Hematopoietic multipotent progenitor cell treated with erythropoietin and hydrocortisone succinate and interleukin-3 and kit ligand, for 8 days (in vitro differentiated cells): ENCODE data around the gene LSM14B.
"Not testable (repeated sequence)": the region's sequence is repeated elsewhere in the genome, so short reads cannot be mapped to it uniquely, and the experiment has no call there.

Source experiments
- DNase-seq: peaks from one replicate; pipeline ENCODE4 v3.0.0-alpha.2; 2015

LSM14B gene

DNA sequence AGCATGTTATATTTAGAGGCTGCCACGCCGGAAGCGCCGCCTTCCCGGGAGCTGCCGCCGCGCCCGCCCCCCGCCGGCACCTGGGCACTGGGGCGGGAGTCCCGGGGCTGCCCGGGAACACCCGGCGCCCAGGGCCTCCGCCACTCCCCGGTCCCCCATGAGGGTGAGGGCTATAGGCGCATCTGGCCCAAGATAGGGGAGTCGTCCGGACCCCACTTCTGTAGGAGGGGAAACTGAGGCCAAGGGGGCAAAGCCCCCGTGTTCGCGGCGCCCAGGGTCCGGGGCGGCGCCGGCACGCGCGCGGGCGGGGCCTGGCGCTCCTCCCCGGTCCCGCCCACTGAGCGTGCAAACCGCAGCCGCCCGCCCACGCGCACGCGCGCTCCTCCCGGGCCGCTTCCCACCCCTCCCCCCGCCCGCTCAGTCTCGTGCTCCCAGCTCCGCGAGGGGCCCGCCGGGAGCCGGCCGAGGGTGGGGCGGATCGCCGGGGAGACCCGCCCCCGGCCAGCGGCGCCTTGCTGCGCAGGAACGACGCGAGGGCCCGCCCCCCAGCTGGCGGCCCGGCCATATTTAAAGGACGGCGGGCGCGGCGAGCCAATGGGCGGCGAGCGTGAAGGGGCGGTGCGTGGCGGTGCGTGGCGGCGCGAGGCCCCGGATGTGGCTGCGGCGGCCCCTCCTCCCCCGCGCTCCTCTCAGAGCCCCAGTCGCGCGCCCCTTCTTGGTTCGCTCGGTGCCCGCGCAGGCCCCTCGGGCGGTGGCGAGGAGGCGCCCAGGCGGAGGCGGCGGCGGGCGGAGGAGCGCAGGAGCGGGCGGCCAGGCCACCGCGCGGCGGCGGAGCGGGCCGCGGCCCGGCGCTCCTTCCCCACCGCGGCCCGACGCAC lies at the start of gene LSM14B:
Gene LSM14B, plus strand, starts transcription at position 700 of the 878 bp plus-strand sequence. CDS start 192 bp downstream, outside the sequence.
- peak; percentile 95 for DNase-seq

DNA sequence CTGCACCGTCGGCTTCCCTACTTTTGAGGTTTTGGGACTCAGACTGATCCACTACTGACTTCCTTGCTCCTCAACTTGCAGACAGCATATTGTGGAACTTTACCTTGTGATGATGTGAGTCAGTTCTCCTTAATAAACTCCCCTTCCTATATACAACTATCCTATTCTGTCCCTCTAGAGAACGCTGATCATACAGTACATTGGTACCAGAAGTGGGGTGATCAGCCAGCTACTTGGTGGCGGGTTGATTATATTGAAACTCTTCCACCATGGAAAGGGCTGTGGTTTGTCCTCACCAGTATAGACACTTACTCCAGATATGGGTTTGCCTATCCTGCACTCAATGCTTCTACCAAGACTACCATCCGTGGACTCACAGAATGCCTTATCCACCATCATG lies 49.0 kb upstream of the LSM14B start:
- DNase-seq, result no peak

DNA sequence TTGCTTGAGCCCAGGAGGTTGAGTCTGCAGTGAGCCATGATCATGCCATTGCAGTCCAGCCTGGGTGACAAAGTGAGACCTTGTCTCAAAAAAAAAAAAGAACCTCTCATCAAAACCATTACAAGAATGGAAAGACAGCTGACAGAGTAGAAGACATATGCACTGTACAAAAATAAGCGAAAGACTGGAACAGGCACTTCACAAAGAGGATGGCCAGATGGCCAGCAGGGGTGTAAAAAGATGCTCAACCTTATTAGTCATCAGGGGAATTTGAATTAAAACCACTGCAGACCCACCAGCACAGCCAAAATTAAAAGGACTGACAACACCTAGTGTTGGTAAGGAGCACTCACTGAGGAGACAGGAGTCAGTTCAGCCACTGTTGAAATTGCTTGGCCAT lies 43.1 kb upstream of the LSM14B start:
- no peak for DNase-seq

DNA sequence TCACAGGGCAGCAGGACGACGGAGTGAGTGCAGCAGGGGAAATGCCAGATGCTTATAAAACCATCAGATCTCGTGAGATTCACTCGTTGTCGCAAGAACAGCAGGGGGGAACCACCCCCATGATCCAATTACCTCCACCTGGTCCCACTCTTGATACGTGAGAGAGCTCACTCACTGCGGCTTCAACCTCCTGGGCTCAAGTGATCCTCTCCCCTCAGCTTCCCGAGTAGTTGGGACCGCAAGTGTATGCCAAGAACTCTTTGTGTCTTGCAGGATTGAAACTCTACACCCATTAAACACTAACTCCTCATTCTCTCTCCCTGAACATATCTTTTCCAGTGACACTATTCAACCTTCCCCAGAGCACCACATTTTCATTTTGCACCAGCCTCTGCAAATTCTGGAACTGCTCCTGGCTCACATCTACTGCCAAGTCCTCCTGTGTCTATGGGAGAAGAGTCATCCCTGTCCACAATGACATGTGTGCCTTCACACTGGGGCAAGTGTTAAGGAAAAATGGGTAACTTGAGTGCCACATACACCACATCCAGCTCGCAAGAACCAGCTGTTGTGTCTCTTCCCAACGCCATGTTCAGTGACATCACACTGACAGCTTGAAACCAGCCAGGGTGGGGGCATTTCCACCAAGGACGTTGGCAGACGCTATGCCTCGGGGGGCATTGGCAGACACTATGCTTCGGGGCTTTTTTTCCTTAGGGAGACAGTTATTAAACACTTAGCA lies 41.9 kb upstream of the LSM14B start:
- DNase-seq, result no peak

DNA sequence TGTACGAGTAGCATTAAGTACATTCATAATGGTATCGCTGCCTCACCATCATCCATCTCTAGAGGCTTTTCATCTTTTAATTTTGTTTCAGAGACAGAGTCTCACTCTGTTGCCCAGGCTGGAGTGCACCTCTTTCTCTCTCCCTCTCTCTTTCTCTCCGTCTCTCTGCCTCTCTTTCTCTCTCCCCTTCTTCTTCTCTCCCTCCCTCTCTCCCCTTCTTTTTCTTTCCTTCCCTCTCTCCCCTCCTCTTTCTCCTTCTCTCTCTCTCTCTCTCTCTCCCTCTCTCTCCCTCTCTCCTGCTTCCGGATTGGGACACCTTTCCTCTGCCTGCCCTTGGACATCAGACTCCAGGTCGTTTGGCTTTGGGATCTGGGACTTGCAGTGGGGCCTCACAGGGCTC lies 39.0 kb upstream of the LSM14B start:
- no peak for DNase-seq

DNA sequence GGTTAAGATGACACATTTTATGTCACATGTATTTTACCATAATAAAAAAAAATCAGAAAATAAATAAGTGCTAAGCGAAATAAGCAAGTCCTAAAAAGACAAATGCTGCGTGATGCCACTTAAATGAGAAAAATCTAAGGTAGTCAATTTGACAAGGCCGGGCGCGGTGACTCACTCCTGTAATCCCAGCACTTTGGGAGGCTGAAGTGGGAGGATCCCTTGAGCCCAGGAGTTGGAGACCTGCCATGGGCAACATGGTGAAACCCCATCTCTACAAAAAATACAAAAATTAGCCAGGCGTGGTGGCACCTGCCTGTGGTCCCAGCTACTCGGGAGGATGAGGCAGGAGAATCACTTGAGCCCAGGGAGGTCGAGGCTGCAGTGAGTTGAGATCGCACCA lies 38.1 kb upstream of the LSM14B start:
- not testable (repeated sequence) for DNase-seq

DNA sequence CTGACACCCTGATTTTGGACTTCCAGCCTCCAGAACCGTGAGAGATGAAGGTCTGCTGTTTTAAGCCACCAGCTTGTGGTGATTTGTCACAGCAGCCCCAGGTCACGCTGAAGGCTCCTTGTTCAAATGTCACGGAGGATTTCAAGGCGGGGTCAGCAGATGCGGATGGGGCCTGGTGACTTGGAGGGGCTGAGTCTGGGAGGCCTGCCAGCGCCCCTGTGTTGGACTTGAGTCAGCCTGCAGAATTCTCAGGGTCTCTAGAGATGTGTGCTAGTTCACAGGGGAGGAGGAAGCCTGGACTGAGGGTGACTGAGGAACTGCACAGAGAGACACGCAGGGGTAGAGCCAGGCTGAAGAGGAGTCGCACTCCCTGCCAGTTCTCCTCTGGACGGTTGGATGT lies 37.1 kb upstream of the LSM14B start:
- no peak for DNase-seq

DNA sequence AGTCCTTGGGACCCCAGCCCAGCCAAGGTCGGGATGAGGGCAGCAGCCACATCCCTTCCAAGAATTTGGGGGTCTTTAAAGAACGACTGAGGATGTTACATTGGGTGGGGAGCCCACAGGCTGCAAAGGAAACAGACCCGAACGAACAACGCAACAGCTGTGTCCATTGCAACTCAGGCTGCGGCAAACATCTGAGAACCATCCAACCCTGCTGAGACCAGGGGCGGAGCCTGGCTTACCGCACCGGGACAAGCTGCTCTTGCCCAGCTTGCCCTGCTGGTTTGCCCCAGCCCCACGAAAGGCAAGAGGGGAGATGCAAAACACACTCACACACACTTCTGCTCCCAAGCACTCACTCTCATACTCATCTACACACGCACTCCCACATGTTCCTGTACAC lies 35.0 kb upstream of the LSM14B start:
- DNase-seq, result no peak

DNA sequence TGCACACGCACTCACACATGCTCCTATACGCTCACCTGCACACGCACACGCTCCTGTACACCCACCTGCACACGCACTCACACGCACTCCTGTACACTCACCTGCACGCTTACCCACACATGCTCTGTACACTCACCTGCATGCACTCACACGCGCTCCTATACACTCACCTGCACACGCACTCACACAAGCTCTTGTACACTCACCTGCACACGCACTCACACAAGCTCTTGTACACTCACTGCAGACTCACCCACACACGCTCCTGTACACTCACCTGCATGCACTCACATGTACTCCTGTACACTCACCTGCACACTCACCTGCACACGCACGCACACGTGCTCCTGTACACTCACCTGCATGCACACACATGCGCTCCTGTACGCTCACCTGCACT lies 34.6 kb upstream of the LSM14B start:
- no peak for DNase-seq

DNA sequence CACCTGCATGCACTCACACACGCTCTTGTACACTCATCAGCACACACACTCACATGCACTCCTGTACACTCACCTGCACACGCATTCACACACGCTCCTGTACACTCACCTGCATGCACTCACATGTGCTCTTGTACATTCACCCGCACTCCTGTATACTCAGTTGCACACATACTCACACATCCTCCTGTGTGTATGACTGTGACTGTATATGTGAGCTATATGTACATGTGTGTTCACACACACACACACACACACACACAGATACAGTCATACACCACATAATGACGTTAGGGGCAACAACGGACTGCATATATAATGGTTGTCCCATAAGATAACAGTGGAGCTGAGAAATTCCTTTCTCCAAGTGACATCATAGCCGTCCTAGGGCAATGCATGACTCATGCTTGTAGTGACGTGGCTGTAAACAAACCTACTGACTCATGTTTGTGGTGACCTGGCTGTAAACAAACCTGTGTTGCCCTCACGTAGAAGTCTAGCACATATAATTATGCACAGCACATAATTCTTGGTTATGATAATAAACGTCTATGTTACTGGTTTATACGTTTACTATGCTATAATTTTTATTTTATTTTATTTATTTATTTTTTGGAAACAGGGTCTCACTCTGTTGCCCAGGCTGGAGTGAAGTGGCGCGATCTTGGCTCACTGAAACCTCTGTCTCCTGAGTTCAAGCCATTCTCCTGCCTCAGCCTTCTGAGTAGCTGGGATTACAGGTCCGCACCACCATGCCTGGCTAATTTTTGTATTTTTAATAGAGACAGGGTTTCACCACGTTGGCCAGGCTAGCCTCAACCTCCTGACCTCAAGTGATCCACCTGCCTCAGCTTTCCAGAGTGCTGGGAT lies 33.8 kb upstream of the LSM14B start:
- DNase-seq, result no peak

DNA sequence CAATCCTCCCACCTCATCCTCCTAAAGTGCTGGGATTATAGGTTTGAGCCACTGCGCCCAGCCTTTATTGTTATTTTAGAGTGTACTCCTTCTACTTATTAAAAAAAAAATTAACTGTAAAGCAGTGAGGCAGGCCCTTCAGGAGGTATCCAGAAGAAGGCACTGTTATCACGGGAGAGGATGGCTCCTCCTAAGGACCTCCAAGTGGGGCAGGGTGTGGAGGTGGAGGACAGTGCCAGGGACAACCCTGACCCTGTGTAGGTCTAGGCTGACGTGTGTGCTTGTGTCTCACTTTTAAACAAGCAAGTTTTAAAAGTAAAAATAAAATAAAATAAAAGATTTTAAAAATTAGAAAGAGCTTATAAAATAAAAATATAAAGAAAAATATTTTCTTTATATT lies 32.9 kb upstream of the LSM14B start:
- DNase-seq, result no peak

DNA sequence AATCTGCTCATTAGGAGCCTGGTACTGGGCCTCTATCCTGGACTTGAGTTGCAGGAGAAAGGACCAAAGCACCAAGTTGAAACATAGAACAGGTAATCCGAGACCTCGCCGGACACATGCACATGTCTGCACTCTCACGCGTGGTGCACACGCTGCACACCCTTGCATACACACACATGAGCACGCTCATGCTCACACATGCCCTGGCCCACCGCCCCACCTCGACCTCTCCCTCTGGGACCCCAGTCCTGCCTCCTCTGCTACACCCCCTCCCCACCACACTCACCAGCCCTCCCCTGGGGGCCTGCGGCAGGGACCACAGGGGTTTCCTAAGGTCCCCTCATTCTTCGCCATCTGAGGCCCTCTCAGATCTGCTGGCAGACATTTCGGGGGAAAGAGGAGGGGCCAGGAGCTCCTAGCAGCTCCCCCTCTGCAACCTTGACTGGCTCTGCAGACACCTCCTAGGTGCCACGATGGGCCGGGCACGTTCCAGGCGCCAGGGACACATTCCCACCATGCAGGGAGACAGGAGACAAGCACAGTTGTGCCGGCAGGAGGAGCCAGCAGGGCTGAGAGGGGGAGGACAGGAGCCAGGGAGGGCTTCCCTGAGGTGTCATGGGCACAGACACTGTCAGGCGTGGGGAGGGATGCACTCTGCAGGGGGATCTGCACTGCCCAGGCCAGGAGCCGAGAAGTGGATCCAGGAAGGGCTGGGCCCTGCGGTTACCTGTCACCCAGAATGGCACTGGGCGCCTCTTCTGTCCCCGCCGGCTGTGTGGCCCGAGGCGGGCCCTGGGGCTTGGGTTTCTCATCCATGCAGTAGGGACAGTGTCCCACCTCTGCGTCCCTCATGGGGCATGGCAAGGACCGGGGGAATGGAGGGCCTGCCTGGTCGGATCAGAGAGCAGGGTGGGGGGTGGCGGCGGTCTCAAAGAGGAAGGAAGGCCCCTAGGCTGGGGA lies 25.6 kb upstream of the LSM14B start:
- no peak for DNase-seq

DNA sequence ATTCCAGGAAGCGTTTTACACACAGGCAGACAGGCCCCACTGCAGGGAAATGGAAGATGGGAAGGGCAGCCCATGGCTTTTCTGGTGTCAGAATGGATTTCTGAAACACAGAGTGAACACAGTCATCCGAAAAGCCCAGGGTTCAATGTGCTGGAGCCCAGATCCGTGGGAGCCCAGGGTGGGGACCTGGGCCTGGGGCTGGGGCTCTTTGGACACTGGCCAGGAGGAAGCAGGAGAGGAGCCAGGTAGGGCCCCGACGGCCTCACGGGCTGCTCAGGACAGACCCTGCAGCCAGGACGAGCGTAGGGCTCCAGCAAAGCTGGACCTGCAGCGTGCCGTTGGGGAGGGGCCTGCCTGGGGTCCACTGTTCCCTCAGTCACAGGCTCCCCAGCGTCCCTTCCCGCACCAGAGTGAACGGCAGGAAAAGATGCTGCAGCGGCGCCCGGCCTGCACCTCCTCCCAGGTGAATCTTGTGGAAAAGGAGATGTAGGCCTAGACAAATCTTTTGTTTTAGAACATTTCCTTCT lies 24.3 kb upstream of the LSM14B start:
- DNase-seq, result no peak

DNA sequence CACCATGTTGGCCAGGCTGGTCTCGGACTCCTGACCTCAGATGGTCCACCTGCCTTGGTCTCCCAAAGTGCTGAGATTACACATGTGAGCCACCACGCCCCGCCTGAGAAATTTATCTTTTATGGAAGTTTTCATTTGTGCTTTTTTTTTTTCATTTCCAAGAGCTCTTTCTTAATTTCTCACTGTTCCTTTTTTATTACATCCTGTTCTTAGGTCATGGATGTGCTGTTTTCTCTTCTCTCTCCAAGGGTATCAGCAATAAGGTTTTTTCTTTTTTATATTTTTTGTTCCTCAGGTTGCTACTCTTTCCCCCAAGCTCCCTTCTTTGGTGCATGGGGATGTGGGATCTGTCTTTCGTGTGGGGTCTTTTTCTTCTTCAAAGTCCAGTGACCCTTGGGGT lies 21.2 kb upstream of the LSM14B start:
- DNase-seq, result no peak

DNA sequence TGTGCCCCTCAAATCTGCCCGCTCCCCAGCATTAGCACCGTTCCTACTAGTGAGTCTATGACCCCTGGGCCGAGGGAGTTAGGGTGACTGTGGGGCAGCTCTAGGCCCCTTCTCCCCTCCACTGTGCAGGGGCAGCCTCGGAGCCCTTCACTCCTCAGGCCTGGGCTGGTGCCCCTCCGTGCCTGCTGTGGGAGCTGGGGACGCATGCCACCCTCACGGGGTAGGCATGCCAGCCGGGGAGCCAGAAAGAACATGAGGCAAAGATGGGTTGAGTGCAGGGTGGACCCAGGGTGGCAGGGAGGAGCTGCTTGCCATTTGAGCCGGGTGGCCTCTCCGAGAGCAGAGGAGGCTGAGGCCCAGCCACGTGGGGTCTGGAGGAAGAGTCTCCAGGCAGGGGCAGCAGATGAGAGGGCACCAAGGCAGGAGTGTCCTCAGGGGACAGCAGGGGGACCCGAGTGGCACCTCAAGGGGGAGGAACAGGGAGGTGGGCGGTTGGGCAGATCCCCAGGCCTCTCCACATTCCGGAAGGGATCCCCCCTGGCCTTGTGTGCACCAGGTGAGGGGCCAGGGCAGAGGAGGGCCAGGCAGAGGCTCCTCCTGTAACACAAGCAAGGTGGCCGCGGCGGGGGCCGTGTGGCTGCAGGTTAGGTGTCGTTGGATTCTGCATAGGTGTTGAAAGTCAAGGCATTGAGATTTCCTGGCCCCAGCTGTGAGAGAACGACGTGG lies 18.6 kb upstream of the LSM14B start:
- no peak for DNase-seq

DNA sequence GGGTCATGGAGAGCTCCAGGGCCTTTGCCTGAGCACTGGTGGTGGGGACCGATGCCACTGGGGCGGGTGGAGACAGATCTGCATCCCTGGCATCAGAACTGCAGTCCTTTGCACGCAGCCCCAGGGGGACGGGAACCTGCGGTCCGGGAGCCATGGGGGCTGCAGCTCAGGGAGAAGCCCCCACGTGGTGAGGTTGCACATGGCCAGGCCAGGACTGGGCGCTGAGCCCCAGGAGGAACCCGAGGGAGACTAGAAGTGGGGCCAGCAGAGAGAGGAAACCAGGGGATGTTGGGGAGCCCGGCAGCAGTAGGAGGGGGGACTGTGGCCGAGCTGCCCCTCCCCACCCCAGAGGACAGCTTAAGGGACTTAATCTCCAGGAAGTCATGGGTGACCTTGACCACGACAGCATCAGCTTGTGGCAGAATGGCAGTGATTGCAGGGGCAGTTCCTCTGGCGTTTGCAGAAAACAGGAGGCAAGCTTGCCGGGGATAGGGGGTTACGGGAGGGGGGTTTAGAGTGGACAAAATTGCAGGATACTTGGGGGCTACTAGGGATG lies 18.0 kb upstream of the LSM14B start:
- no peak for DNase-seq

DNA sequence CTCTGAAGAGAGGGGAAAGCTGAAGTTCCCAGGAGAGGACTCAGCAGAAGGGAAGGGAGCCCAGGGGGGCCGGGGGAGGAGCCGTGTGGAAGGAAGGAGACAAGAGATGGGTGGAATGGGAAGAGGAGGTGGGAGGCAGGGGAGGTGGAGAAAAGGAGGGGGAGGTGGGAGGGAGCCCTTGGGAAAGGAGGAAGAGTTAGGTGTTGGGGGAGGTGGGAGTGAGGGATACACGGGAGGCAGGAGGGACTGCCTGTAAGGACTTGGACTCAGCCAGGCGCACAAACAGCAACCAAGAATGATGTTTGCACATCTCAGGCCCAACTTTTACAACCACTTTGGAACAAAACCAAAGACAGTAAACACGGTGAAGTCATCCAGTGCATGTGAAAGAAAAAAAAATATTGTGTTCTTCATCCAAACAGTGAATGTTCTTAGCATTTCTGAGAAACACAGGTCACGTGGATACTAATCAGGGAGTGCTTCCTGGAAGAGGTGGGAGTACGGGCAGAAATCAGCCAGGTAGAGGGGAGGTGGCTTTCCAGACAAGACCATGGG lies 17.4 kb upstream of the LSM14B start:
- DNase-seq, result no peak

DNA sequence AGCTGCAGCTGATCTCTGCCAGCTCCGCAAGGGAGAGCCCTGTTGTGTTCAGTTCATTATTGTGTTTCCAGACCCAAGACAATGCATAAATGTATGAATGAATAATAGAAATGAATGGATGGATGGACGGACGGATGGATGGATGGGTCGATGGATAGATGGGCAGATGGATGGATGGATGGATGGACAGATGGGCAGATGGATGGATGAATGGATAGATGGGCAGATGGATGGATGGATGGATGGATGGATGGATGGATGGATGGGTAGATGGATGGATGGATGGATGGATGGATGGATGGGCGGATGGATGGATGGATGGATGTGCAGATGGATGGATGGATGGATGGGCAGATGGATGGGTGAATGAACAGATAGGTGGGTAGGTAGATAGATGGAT lies 16.7 kb upstream of the LSM14B start:
- DNase-seq, result no peak

DNA sequence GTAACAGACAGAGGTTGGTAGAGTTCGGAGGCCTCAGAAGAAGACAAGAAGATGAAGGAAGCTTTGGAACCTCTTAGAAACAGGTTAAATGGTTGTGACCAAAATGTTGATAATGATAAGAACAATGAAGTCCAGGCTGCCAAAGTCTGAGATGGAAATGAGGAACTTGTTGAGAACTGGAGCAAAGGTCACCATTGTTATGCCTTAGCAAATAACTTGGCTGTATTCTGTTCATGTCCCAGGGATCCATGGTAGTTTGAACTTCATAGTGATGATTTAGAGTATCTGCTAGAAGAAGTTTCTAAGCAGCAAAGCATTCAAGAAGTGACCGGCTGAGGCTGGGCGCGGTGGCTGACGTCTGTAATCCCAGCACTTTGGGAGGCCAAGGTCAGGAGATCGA lies 11.1 kb upstream of the LSM14B start:
- DNase-seq, result no peak

DNA sequence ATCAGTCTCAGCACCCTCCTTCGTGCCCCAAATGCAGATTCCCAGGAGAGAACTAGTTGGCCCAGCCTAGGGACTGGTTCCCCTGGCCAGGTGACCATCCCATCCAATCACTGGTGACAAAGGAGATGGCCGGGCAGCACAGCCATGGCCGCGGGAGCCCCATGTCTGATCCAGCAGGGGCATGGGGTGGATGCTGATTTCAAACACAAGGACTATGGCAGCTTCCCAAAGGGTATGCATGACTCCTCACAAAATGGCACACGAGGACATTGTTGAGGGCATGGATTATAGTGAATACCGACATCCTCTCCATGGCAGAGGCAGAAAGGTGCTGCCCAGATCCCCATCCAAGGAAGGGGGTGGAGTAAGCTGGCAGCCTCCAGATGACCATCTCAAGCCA lies 9.9 kb upstream of the LSM14B start:
- no peak for DNase-seq

DNA sequence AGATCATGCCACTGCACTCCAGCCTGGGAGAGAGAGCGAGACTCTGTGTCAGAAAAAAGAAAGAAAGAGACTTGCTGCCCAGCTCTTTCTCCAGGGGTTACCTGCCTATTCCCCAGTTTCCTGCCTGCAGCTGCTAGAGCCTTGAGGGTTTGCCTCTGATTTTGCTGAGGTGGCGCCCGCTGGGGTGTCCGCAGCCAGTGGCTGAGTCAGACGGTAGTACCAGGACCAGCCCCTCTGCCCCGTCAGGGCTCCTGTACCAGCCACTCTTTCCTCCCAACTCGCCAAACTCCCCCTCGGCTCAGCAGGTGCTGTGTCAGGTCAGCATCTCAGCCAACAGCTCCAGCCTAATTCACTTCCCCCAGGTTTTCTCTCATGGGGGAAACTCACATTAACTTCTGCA lies 7.4 kb upstream of the LSM14B start:
- DNase-seq, result no peak
